EL (cell line): ENCODE data around the gene CD28.
A peak's percentile ranks its signal among the peaks of the same experiment; 100 is the strongest.

ENCODE experiments used
- DNase-seq: peaks from one replicate; pipeline ENCODE4 v3.0.0-alpha.2; 2016

Gene CD28

DNA sequence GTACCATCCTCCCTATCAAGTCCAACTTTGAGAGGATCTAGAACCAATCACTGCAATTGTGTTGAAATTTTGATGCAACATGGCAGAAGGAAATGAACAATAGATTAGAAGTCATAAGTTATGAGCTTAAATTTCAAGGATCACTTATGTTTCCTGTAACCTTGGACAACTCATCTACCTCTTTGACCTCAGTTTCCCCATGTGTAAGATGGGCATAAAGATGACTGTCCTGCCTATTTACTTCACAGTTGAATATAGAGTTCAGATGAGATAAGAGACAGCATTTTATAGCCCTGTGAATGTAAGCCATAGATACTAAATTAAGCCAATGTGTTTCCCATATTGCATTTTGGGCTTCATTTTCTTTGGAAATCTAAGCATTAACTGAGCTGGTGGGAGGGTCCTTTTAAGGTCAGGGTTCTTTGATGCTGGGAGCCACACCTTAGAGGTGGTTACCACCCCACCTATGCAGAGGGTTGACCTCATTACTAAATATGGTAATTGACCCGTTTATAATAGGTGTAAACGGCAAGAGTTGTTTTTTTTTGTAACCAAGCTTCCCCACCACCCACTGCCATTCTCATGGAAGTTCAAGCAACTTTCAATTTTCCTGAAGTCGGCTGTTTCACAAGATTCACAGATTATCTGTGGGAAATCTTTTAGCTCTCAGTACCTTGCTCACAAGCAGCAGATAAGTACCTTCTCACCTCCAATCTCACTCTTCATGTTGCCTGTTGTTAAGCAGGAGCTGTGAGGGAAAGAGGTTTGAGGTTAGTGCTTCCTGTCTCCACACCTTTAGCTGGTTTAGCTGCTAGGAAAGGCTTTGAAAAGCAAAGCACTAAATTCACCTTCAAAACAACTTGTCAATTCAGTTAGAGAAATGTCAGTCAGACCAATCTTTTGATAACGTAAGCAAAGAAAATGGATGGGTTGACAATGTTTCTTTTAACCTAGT, 13.3 kb downstream of the CD28 start:
- no peak for DNase-seq

DNA sequence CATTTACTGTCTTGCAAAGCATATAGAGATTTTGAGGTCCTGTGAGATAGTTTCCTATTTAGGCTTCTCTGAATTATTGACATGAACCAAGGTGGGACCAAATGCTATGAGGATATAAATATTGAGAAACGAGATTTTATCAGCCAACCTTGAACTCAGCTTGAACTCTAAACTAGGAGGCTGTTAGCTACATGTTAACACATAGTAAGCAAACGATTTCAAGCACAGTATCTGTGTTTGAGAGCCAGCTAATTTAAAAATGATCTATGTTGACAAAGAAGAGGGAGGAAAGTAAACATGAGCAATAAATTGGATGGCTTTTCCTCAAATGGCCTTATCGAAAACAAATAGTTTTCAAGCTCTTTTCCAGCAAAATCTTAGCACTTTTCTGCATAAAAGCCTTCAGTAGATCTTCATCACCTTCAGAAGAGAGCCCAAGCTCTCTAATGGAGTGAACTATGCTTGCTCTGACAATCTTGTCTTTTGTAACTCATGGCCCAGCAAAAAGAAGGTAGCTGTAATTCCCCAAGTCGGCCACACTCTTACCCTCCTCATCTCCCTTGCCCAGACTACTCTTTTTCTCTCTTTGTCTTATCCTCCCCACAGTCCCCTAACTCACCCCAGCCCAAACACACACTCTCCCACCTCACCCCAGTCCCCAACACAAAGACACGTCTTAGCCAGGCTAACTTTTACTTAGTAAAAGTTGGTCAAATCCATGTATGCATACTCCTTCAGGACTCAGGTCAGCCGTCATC, 14.7 kb downstream of the CD28 start:
- no peak for DNase-seq

DNA sequence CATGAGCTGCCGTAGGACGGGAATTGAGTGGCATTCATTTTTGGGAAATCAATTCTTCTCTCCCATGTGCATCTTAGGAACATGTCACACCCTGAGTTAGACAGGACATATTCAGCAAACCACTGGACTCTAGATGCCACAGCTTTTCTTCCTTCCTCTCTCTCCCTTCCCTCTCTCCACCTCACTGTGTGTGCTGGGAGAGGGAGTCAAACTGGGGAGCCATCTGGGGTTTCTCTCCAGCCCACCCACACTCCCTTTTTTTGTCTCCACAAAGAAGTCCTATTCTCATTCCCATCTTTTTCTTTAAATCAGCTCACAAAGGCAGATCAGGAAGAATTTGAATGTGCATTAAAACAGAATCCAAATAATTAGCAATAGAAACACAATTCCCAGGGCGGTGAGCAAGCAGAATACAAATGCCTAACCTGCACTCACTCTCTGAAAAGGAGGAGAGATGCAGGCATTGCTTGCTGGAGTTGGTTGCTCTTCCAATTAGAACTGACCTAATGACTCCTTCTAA, 15.4 kb downstream of the CD28 start:
- DNase-seq = no peak

DNA sequence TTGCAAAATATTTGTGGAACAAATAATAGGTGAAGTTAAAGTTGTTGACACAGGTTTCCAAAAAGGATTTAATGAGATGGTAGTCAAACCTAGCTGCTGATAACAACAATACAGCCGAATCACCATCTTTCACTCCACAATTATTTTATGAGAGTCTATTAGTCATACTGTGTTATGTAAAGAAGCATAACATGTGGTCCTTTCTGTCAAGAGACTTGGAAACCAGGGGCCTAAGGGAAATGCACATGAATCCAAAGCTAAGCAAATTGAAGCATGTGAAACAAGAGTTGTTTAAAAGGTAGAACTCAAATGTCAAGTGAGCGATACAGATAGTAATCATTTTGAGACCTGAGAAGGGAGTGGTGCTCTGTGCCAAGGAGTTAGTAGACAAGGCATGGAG, 16.0 kb downstream of the CD28 start:
- peak; percentile 40 for DNase-seq

DNA sequence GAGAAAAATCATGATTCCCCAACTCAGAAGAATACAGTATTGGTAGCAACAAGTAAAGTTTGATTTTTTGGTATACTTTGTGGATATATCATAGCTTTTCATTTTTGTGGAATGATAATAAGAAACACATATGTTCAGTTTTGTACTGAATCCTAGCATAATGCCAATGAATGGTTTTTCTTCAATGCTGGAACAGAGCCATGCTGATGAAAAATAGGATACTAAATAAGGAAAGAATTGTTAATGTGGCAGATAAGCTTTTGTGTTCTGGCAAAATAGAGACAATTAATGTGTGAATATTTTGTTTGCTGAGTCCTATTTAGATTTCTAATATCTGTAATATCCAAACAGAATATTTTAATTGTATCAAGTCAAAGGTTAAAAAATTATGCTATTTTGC, 21.9 kb downstream of the CD28 start:
- DNase-seq = no peak

DNA sequence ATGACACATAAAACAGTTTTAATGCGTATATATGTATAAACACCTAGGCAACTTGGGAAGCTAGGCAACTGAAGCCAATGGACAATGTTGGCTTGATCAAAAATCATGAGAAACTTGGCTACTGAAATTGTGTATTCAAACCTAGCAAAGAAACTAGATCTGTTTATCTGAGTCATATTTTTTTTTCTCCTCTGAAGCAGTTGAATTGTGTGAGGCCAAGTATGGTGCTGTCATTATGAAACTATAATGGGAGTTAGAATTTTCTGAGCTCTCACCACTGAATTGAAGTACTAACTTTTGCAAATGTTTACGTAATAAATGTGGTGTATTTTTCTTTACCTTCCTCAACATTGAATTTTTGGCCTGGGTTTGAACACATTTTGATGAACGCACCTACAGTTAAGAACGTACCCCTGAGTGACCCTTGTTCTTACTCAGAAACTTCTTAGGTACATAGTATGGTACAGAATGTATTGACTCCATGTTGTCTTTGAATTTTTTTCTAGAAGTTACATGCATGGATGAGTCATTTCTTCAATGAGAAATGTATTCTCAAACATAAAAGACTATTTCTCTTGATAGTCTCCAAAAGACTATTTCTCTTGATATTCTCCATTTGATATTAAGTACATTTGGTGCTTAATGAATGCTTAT, 23.8 kb downstream of the CD28 start:
- no peak for DNase-seq

DNA sequence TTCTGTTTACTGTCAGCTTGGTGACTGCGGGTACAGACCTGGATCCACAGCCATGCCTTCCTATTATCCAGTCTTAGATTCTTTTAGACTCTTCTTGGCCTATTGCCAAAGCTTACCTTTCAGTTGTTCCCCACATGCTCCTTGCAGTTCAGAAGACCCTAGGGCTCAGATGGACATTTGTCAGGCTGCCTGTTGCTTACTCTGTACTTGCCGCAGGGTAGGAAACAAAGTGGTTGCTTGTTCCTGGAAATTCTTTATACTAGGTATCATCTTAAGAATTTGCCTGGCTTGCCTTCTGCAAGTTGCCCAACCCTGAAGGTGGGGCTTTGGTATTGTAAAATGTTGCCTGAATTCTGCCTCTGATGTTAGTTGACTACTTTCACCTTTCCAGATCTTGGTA, 24.4 kb downstream of the CD28 start:
- DNase-seq = no peak

DNA sequence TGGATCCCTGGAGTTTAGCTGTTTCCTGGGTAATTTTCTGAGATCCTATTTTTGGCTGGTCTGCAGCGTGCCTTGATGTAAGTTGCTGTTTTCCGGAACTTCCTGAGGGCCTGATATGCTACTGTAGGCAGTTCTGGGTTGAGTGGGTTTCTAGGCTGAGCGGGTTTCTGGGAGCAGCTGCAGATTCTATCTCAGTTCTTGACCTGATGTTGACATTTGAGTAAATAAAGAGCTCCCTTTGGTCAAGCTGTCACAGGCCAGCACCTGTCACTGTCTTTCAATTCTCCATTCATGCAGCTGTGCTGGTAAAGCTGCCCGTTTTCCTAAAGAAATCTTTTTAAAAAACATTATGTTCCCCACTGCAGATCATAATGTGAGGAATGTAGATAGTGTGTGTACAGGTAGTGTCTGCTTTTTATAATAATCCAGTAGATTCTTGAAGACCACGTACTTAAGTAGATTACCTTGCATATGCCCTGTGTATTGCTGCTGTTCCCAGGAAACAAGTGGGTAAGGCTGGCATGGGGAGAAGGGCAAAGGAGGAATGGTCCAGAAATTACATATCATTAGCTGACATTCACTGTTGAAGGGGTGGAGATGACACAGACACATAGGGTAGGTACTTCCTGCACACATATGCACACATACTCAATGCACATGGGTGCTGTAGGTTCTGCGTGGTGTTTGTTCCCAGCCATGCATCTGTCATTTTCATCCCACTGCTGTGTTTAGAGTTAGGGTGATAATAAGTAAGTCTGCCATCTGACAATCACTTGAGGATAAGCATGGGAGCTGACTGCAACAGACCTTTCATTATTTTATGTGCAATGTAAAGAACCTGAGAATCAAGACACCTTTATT, 25.9 kb downstream of the CD28 start:
- DNase-seq = no peak

DNA sequence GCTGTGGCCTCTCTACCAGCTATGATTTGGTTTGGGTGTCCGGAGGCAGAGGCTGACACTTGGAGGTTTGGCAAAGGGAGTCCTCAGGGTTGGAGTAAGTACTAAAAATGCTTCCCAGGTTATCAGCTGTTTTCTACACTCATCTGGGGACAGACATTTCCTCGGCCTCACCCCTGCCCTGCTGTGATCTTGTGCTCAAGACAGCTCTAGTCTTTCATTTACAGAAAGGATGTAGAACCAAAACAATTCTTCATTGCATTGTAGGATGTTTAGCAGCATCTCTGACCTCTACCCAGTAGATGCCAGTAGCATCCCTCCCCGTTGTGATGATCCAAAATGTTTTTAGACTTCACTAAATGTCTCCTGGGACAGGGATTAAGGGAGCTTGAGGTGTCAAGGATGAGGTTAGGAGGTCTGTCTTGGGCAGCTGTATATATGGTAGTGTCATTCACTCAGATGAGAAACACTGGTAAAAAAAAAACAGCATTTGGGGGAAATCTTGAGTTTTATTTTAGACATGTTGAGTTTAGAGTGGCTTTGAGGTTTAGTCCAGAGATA, 26.6 kb downstream of the CD28 start:
- no peak for DNase-seq

DNA sequence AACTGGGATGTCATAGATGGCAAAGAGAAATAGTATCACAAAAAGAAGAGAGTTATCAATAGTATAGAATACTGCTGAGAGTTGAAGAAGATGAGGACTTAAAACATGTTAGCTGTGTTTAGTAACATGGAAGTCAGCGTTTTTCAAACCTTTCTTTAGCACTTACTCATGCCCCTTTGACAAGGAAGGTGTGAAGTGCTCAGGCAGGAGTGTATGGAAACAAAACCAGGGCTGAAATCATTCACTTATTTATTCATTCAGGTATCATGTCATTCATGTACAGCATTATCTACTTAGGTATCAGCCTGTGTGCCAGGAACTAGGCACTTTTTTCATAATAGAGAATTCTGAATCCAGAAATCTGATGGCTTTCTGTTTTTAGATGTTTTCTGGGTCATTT, 27.2 kb downstream of the CD28 start:
- DNase-seq = no peak

DNA sequence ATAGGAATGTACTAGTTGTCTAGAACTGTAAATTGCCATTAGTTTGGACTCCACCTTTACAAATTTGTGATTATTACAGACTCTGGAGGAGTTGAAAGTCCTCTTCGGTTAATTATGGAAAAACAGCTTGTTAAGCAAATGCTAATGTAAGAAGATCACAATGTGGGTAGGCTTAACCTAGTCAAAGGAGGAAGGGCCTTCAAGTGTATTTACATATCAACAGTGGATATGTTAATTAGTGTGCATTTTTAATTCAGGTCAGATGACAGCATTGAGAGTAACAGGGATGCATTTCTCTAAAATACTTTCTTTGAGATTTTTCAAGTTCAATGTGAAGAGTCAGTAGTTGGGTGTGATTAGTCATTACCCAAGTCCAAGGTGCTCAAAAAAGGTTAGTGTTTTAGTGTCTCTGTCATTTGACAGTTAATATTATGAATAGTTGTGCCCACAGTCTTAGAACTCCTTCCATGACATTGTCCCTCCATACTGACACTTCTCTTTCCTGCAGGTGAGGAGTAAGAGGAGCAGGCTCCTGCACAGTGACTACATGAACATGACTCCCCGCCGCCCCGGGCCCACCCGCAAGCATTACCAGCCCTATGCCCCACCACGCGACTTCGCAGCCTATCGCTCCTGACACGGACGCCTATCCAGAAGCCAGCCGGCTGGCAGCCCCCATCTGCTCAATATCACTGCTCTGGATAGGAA, 28.0 kb downstream of the CD28 start:
- DNase-seq = no peak

DNA sequence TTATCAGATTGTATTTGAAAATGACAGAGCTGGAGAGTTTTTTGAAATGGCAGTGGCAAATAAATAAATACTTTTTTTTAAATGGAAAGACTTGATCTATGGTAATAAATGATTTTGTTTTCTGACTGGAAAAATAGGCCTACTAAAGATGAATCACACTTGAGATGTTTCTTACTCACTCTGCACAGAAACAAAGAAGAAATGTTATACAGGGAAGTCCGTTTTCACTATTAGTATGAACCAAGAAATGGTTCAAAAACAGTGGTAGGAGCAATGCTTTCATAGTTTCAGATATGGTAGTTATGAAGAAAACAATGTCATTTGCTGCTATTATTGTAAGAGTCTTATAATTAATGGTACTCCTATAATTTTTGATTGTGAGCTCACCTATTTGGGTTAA, 30.9 kb downstream of the CD28 start:
- no peak for DNase-seq

DNA sequence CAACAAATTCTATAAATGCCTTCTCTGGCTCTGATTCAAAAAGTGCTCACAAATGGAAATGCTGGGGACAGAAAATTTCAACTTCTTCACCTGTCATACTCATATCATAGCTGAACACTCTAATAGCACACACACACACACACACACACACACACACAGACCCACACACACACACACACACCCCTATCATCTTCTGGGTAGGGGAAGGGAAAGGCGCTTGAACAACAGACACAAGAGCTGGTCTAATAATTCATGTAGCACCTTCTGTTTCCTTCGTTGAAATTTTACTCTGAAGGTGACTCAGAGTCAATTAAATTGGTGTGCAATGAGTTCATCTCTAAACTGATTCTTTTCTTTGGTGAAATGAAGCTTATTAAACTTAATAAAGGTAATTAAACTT, 32.9 kb downstream of the CD28 start:
- DNase-seq = no peak

DNA sequence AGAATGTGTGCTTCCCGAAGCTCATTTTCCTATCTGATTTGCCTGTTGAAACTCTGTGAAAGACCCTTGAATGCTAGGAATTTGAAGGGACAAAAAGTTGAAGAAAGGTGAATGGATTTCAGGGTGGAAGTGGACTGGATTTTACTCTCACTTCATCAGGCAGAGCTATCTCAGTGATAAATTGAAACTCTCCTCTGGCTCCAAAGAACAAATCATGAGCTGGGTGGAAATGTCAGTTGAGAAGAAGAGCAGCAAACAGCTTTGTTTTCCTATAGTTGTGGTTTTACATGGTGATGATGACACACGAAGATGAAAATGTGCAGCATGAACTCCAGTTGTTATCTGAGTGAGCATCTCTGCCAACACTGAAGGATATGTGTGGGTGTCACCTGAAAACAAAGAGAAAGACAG, 34.4 kb downstream of the CD28 start:
- DNase-seq = peak; percentile 70

DNA sequence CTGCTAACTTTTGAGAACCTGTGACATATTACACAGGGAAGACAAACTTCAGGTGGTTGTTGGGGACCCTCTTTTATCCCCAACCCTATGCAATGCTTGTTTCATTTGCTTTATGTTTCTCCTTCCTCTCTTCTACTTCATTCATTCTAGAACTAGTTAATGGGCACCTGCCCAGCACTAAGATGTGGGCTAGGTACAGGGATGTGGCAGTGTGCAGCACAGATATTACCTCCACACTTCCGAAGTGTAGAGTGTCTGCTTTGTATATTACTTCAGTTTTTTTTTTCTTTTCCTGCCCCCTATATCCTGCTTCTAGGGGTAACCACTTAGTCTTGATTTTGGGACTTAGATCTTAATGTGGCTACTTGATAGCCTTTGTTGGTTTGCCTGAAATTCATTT, 35.1 kb downstream of the CD28 start:
- DNase-seq = no peak

DNA sequence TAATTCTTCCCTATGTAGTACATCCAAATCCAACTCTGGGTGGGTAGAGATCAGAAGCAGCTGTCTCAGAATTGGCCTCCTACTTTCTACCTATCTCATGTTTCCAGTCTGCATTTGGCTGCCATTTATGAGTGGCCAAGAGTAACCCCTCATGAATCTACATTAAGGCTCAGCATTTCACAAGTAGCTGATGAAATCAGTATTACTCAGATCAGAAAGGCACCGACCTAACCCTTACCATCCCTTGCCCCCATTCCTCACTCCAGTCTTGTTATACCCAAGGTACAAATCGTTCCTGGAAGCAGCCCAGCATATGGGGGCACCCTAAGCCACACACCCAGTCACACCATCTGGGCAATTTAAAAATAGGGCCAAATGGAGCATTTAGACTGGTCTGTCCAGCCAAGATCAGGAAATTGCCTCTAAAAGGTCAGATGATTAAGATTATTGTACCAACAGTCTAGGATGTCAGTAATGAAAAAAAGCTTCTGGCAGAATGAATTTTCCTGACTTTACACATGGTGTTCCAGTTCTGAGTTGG, 37.1 kb downstream of the CD28 start:
- peak; percentile 58 for DNase-seq

DNA sequence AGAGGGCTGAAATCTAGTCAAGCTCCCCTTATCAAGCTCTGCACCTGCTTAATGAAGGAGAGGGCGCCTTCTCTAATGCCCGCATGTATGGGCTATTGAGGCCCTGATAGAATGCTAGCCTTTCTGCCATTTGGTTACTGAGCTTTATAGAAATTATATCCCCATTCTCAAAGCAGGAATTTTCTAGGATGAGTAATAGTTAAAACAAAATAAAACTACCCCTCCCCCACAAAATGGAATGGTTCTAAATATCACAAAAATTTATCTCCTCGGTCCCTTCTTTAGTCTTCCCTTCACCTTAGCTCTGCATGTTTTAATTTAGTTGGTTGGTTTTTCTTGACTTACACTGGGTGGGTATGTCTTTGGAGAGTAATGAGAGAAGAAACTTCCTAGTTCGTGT, 37.7 kb downstream of the CD28 start:
- DNase-seq = peak; percentile 43

DNA sequence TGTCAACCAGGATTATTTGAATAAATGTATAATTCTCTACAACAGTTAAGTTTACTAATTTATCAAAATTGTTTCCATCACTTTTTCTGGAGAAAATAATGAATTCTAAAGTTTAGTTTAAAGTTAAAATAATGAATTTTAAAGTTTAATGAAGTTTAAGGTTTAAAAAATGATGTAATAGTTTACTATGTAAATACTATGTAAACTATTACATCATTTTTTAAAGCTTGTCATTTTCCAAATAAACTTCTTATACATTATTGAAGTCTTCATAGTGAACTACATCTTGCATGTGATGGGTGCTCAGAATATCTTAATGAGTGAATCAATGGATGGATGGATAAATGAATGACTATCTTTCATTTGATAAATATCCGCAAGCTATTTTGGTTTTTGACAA, 38.8 kb downstream of the CD28 start:
- DNase-seq = no peak

DNA sequence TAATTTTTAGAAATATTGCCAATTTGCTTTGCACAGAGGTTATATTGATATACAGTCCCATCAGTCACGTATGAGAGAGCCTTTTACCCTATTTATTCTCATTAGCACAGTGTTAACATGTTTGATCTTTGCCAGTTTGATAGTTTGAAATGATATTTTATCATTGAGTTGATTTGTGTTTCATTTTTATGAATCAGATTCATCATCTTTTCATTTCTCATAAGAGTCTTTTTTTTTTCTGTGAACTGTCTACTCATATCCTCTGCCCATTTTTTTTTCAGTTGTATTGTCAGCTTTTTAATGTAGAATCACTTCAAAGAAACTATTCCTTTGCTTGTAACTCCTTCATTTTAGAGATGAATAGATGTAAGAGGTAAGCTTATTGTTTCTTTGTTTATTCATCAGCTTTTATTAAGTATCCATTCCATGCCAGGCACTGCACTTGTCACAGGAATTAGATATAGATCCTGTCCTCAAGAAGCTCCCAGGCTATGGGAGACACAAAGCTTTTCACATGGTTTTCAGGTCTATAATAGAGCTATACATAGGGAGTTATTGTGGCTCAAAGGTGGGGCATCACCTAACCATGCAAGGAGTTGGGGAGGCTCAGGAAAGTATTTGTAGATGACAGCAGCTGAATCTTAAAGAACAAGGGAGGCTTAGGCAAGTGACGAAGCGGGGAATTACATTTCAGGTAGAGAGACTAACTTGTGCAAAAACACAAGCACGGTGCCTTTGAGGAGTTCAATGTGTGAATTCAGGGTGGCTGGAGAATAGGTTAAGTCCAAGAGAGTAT, 42.1 kb downstream of the CD28 start:
- DNase-seq = no peak

DNA sequence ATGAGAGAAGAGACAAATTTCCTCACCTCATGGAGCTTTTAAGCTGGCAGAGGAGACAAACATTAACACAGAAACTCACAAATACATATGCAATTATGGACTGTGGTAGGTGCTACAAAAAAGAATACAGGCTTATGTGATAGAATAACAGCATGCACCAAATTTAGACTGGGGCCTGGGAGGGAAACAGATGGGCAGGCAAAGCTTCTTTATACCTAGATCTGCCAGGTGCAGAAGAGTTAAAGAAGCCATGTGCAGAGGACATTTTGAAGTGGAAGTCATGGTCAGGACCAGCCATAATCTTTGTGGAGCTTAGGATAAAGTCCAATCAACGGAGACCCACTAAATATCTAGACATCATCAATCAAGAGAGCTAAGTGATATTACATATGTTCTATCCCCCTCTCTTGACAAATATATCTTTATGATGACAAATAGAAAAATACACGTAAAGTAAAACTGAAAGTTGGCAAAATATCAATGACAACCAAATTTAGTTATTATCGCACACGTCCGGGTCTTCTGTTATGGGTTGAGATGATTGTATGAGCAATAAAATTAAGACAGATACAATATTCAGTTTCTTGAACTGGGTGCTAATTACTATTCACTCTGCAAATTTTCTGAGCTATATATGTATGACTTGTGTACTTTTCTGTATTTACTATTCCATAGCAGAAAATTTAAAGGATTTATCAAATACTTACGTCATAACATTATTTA, 44.1 kb downstream of the CD28 start:
- DNase-seq = no peak
